Stimulated activated naive CD4-positive, alpha-beta T cell treated with Interleukin-2 at 50 U/mL for 16 hours (primary cell): ENCODE results near the gene CEP89.
"Not testable (repeated sequence)": the region's sequence is repeated elsewhere in the genome, so short reads cannot be mapped to it uniquely, and the experiment has no call there.

Source experiments
- DNase-seq: peaks from one replicate; lab custom pipeline; 2025; lab: John Stamatoyannopoulos, UW

Gene CEP89

GRCh38 chr19:32966750-32967149 is 5.0 kb downstream of the CEP89 start:
- no peak for DNase-seq

GRCh38 chr19:32945260-32945659 is 26.5 kb downstream of the CEP89 start:
- no peak for DNase-seq

- DNase-seq, result not testable (repeated sequence)
These were observed 30.5 kb downstream of the CEP89 start for GRCh38 chr19:32941273-32941672.

GRCh38 chr19:32936065-32936464 is 35.7 kb downstream of the CEP89 start:
- DNase-seq, result no peak

GRCh38 chr19:32935629-32936028 is 36.1 kb downstream of the CEP89 start:
- DNase-seq, result no peak

GRCh38 chr19:32933571-32933970 is 38.2 kb downstream of the CEP89 start:
- no peak for DNase-seq

GRCh38 chr19:32930567-32930966 is 41.2 kb downstream of the CEP89 start:
- no peak for DNase-seq

- DNase-seq, result no peak
These were observed 43.0 kb downstream of the CEP89 start for GRCh38 chr19:32928806-32929205.

- DNase-seq, result no peak
These were observed 47.6 kb downstream of the CEP89 start for GRCh38 chr19:32924200-32924599.

- DNase-seq, result no peak
These were observed 50.1 kb downstream of the CEP89 start for GRCh38 chr19:32921624-32922023.

GRCh38 chr19:32919365-32919764 is 52.4 kb downstream of the CEP89 start:
- DNase-seq, result no peak

- DNase-seq, result no peak
These were observed 54.2 kb downstream of the CEP89 start for GRCh38 chr19:32917616-32917996.

- no peak for DNase-seq
These were observed 54.7 kb downstream of the CEP89 start for GRCh38 chr19:32916969-32917615.

GRCh38 chr19:32914879-32915660 is 56.7 kb downstream of the CEP89 start:
- DNase-seq, result no peak

GRCh38 chr19:32911467-32911866 is 60.3 kb downstream of the CEP89 start:
- no peak for DNase-seq

- DNase-seq, result no peak
These were observed 60.9 kb downstream of the CEP89 start for GRCh38 chr19:32910874-32911273.

- DNase-seq, result no peak
These were observed 61.7 kb downstream of the CEP89 start for GRCh38 chr19:32910094-32910493.

GRCh38 chr19:32909257-32909656 is 62.5 kb downstream of the CEP89 start:
- DNase-seq, result no peak

- no peak for DNase-seq
These were observed 63.0 kb downstream of the CEP89 start for GRCh38 chr19:32908641-32909190.

GRCh38 chr19:32902448-32902847 is 69.3 kb downstream of the CEP89 start:
- DNase-seq, result no peak

GRCh38 chr19:32901504-32902161 is 70.1 kb downstream of the CEP89 start:
- no peak for DNase-seq

- DNase-seq, result no peak
These were observed 75.1 kb downstream of the CEP89 start for GRCh38 chr19:32896516-32897214.
